ENCODE data around the gene INTS2.
"Not testable (repeated sequence)": the region's sequence is repeated elsewhere in the genome, so short reads cannot be mapped to it uniquely, and the experiment has no call there.

Gene INTS2

DNA sequence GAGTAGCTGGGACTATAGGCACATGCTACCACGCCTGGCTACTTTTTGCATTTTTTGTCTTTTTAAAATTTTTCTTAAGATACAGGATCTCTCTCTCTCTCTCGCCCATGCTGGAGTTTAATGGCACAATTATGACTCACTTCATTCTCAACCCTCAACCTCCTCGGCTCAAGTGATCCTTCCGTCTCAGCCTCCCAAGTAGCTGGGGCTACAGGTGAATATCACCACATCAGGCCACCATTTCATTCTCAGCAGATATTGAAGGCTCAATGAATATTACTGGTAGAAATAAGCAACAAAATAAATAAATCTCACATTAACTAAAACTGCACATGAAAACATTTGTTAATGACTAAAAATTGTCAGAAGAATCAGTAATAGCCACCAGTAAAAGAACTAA is 106.1 kb downstream of the INTS2 start:
- DNase-seq (ENCODE audit: low spot score), result no peak

DNA sequence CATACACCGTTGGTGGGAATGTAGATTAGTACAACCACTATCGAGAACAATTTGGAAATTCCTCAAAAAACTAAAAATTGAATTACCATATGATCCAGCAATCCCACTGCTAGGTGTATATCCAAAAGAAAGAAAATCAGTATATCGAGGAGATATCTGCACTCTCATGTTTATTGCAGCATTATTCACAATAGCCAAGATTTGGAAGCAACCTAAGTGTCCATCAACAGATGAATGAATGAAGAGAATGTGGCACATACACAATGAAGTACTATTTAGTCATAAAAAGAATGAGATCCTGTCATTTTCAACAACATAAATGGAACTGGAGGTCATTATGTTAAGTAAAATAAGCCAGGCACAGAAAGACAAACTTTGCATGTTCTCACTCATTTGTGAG is 108.5 kb downstream of the INTS2 start:
- not testable (repeated sequence) for DNase-seq (ENCODE audit: low spot score)

DNA sequence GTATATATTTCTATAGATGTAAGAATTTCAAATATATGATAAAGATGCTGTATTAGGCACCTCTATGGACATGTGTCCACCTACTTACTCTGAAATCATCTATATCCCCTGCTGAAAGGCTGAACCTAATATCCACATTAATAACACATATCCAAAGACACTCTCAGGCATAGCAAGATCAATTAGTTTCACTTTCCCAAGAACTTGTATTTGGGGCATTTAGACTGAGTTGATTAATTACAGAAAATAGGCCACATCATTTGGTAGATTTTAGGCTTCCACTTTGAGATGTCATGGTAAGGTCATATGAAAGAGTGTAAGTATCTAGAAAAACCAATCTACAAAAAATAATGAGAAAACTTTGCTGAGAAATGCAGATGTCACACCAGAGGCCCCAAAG is 109.6 kb downstream of the INTS2 start:
- DNase-seq (ENCODE audit: low spot score), result no peak

DNA sequence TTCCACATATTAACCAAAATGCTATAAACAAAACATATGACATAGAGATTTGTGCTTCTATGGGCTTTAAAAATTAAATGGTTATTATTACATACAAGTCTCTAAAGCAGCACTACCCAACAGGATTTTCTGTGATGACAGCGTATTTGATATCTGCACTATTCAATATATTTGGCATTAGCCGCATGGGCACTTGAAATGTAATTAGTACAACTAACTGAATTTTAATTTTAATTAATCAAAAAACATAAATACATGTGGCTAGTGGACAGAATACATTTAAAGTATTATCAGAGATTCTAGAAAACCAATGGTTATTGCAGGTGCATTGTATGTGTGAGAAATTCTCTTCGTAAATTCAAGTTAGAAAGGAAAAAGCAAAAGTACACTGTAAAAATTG is 110.3 kb downstream of the INTS2 start:
- DNase-seq (ENCODE audit: low spot score), result no peak

DNA sequence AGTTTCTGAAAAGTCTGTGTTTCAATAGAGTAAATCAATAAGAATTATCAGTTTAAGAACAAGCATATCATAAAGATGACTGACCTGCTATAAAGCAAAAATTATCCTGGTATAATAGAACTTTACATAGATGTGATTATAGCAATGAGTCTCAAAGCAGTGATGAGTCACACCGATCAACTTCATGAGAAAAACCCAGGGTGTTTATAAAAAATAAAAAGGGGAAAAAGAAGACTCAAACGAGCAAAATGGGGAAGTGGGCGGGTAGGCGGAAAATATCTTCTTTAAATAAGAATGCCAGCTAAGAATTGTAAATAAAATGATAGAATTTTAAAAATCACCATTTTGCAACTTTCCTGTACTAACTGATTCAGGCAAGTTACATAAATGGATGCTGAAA is 111.2 kb downstream of the INTS2 start:
- no peak for DNase-seq (ENCODE audit: low spot score)

DNA sequence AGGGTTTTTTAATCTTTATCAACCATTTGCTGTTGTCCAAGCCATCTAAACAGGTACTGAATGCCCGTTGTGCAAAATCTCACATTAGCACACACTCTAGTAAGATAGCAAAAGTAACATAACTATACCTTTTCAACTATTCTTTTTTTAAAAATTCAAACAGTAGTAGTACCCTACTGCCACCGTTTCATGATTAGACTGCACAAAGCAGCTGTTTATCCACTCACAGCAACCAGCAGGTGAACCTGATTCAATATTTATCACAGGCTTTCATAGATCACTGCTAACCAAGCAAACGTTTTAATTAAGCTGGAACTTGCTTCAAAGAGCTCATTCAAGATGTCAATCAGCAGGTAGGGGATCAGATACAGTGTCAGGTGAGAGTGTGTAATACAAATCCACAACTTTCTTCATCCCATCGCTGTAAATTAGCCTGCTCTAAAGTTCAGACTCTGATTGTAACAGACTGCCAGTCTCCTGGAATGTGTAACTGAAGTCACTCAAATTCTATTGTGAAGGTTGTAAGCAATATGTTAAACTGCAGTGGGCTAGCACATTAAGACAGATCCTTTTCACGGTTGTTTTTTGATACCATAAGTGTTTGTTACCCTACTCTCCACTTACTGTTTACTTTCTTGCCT is 111.8 kb downstream of the INTS2 start:
- no peak for DNase-seq (ENCODE audit: low spot score)
